ENCODE measurements around the gene SOD1.

SOD1 gene

GRCh38 chr21:31686272-31686915 is 26.9 kb downstream of the SOD1 start:
- no peak for DNase-seq

- no peak for DNase-seq
Observed at GRCh38 chr21:31687108-31687507, 27.6 kb downstream of the SOD1 start.

DNA sequence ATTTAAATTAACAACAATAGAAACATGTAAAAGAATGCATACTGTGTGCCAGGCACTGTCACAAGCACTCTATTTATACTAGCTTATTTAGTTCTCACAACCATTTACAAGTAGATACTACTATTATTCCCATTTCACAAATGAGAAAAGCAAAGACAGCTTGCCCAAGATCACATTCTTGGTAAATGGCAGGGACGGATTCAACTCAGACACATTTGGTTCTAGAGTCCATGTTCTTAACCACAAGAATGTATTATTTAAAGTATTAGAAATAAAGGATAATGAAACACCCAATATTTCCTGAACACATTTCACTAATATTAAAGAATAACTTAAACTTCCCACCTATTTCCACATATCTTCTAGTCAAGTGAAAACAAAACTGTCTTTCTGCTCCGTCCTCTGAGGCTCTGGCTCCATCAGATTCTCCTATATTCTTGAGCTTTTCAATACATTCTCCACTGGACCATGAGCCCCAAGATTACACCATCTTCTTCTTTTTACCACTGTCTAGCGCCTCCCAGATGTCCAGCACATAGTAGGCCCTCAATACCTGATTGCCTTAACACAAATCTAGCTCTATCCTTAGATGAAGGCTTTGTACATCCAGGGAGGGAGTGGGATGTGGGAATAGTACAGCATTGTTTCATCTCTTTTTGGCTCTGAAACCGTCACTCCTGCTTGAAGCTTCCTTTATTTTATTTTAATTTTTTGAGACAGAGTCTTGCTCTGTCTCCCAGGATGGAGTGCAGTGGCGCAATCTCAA is 29.3 kb downstream of the SOD1 start:
- DNase-seq: no peak

DNA sequence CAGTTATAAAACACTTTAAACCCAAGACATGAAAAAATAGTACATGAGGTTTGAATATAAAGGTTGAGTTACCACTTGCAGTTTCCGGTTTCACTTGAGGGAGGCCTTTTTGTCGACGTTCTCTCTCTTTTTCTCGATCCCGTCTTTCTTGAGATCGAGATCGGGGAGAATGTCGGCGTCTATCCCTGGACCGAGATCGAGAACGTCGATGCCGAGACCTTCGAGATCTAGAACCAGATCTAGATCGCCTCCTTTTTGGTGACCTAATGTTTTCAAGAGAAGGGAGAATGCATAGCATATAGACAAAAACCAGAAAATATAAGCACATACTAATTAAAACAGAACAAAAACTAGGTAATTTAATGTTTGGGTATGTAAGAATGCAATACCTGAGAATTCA is 33.7 kb downstream of the SOD1 start:
- no peak for DNase-seq

DNA sequence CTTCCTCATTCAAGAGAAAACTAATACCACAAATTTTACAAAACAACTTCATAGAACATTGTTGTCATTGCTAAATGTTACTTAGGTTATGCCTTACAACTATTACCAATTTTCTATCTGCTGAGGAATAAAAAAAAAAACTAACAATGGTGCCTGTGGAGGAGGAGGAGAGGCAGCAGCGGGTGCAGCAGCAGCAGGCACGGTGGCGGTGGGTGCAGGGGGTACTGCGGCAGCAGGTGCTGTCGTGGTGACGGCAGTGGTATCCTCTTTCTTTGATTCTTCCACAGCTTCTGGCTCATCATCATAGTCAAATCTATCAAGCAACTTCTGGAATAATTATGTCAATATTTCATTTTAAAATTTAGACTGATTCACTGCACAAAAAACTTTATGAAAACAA is 36.9 kb downstream of the SOD1 start:
- DNase-seq: no peak

DNA sequence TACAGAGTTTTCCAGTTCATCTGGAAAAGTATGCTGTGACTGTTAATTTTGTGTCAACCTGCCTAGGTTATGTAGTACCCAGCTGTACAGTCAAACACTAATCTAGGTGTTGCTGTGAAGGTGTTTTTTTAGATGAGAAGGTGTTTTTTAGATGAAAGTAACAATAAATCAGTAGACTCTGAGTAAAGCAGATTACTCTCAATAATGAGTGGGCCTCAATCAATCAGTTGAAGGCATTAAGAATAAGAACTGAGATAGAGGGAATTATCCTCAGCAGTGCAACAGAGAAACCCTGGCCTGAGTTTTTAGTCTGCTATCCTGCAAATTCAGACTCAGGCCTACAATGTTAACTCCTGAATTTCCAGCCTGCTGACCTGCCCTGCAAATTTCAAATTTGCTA is 39.0 kb downstream of the SOD1 start:
- no peak for DNase-seq

GRCh38 chr21:31700040-31700439 is 40.5 kb downstream of the SOD1 start:
- no peak for DNase-seq

GRCh38 chr21:31706562-31706961 is 47.1 kb downstream of the SOD1 start:
- DNase-seq: no peak

DNA sequence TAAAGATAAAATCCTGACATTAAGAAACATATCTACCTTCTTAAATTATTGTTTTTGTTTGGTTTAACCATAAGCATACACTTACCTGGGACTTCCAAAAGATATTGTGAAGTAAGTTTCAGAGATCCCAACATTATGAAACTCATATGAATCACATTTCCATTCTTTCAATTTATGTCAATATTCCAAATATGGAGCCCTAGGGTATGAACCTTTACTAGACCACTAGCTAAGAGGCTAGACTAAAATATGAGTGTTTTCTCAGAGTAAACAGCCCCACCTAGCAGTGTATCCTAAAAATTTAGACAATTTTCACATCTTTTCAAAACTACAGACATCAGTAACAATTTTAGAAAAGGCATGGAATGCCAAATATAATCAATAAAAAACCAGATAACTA is 48.0 kb downstream of the SOD1 start:
- DNase-seq: no peak

DNA sequence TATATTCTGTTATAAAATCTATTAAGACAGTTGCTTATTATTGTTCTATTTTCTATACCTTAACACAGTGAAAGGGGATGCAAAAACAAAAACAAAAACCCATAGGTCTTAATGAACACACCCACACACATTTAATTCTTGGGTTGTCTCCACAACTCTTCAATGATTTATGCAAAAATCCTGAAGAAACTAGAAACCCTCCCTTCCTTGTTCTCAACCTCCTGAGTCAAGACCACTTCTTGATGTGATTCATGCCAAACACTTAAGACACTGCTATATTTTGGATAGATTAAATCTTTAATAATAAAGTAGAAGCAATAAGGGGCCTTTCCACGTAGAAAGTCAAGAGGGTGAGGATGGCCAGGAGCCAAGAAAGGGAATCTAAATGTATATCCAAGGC is 49.0 kb downstream of the SOD1 start:
- no peak for DNase-seq

GRCh38 chr21:31710586-31710985 is 51.1 kb downstream of the SOD1 start:
- no peak for DNase-seq

- no peak for DNase-seq
Observed at GRCh38 chr21:31711326-31711725, 51.8 kb downstream of the SOD1 start.

- no peak for DNase-seq
Observed at GRCh38 chr21:31711745-31712285, 52.3 kb downstream of the SOD1 start.

DNA sequence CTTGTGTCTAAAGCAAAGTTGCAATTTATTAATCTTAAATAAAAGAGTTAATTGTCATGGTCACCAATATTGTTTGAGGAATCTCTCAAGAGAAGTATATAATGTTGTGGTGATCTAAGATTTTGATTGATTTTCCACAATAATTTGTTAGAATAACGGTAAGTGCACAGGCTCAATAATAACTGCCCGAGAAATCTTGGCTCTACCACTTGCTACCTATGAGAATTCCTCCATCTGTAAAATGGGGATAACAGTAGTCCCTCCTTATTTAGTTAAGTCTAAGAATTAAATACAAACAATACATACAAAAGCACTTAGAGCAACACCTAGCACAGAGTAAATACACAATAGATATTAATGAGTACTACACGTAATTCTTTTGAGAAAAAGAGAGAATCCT is 53.6 kb downstream of the SOD1 start:
- DNase-seq: no peak

GRCh38 chr21:31713973-31714740 is 54.7 kb downstream of the SOD1 start:
- no peak for DNase-seq

DNA sequence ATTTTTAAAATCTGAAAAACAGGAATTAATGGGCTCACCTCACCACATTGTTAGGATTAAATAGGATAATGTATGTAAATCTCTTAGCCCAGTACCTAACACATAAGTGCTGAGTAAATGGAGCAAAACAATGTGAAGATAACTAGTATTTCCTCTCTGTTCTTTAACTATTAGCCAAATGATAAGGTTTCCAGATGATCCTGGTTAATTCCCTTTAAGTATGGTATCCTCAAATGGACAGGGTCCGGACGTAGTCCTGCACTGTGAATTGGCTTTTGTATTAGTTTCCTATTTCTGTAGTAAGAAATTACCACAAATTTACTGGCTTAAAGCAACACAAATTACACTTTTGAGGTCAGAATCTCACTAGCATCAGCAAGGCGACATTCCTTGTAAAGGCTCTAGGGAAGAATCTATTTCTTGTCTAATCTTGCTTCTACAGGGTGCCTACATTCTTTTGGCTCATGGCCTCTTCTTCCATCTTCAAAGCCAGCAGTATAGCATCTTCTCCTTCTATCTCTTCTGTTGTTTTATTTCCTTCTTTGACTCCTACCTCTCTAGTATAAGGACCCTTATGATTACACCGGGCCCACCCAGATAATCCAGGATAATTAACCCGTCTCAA is 55.4 kb downstream of the SOD1 start:
- no peak for DNase-seq

DNA sequence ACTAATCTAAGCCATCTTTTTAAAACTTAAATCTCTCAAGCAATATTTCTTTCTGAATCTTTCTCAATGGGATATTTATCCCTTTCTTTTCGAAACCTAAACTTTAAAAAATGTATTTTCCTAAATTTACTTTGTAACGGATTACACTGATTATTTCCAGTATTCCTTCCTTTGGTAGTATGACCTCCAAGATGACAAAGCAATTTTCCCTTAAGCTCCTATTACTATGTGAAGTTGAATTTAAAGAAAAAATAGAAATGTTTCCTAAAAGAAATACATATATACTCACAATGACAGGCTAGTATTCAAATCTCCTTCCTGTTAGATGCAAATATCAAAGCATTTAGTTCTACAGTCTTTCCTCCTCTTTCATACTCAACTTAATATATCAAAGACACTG is 56.6 kb downstream of the SOD1 start:
- DNase-seq: no peak
